HepG2 (cell line): ENCODE results near the gene AKAP8. TPM values are rescaled to one million over a fixed set of nuclear protein-coding genes. Genes with fewer than 3 reads are reported as not detected.

Source experiments
- ATF1 ChIP-seq: IDR thresholded peaks from 2 replicates; pipeline ENCODE4 v1.6.1; 2016; ENCODE audit warnings: mild to moderate bottlenecking, control low read depth
- BRD4 ChIP-seq: sonication (generic); formaldehyde crosslinking; IDR thresholded peaks from 2 replicates; pipeline ENCODE4 v1.4.0; 2020; ENCODE audit warnings: missing genetic modification reagents
- CHD4 ChIP-seq: fragments of 200-600 bp; sonication (generic); IDR thresholded peaks from 2 replicates; pipeline ENCODE4 v1.7.0; 2017; ENCODE audit warnings: mild to moderate bottlenecking, low read length, borderline replicate concordance
- DNMT3B ChIP-seq: conservative IDR thresholded peaks from 2 replicates; pipeline ENCODE4 v1.6.1; 2016; ENCODE audit warnings: missing biosample characterization, control low read depth
- KLF12 ChIP-seq: sonication (generic); formaldehyde crosslinking; IDR thresholded peaks from 2 replicates; pipeline ENCODE4 v1.4.0; 2020; ENCODE audit warnings: missing genetic modification reagents, borderline replicate concordance
- MTA1 ChIP-seq: sonication (generic); formaldehyde crosslinking; IDR thresholded peaks from 2 replicates; pipeline ENCODE4 v1.4.0; 2020; ENCODE audit warnings: missing genetic modification reagents, mild to moderate bottlenecking, borderline replicate concordance
- NFKB2 ChIP-seq: sonication (generic); formaldehyde crosslinking; IDR thresholded peaks from 2 replicates; pipeline ENCODE4 v1.4.0; 2020; ENCODE audit warnings: missing genetic modification reagents, borderline replicate concordance
- PAX8 ChIP-seq: sonication (generic); formaldehyde crosslinking; IDR thresholded peaks from 2 replicates; pipeline ENCODE4 v1.8.0; 2022; ENCODE audit warnings: mild to moderate bottlenecking, missing genetic modification reagents, borderline replicate concordance
- POLR2AphosphoS2 ChIP-seq: IDR thresholded peaks from 2 replicates; pipeline ENCODE4 v1.6.1; 2011; ENCODE audit warnings: low read depth, low read length, improper control_type of control experiment
- SP140L ChIP-seq: sonication (generic); formaldehyde crosslinking; IDR thresholded peaks from 2 replicates; pipeline ENCODE4 v1.4.0; 2020; ENCODE audit warnings: missing genetic modification reagents, borderline replicate concordance
- ZNF234 ChIP-seq: sonication (generic); formaldehyde crosslinking; conservative IDR thresholded peaks from 2 replicates; pipeline ENCODE4 v1.5.1; 2020; ENCODE audit warnings: mild to moderate bottlenecking, missing genetic modification reagents
- ZNF431 ChIP-seq: sonication (generic); formaldehyde crosslinking; IDR thresholded peaks from 2 replicates; pipeline ENCODE4 v1.9.0; 2022; ENCODE audit warnings: missing genetic modification reagents, low read depth, mild to moderate bottlenecking, borderline replicate concordance
- ZNF44 ChIP-seq: sonication (generic); formaldehyde crosslinking; IDR thresholded peaks from 2 replicates; pipeline ENCODE4 v1.5.1; 2020; ENCODE audit warnings: mild to moderate bottlenecking, missing genetic modification reagents
- ZNF484 ChIP-seq: sonication (generic); formaldehyde crosslinking; IDR thresholded peaks from 2 replicates; pipeline ENCODE4 v1.5.1; 2020; ENCODE audit warnings: mild to moderate bottlenecking, low read depth, missing genetic modification reagents, borderline replicate concordance
- ZNF570 ChIP-seq: sonication (generic); formaldehyde crosslinking; IDR thresholded peaks from 2 replicates; pipeline ENCODE4 v1.4.0; 2020; ENCODE audit warnings: mild to moderate bottlenecking, missing genetic modification reagents, borderline replicate concordance
- ZZZ3 ChIP-seq: sonication (generic); formaldehyde crosslinking; IDR thresholded peaks from 2 replicates; pipeline ENCODE4 v1.4.0; 2020; ENCODE audit warnings: missing genetic modification reagents, mild to moderate bottlenecking, borderline replicate concordance
- polyA plus RNA-seq, 8 experiments: library from polyadenylated mRNA; depleted of rRNA in 3 of 8; stranded (reverse) in 7 of 8; unstranded in 1 of 8; fragments of >200 nt; fragmentation: Illumina TruSeq in 4 of 8; extraction: Trizol in 4 of 8; gene quantifications; 2 replicates each; pipeline versions ENCODE4 v1.2.1 to v1.2.3, GENCODE V29; 2011 to 2016; ENCODE audit warnings: low read depth in 4 of 8, missing spikeins in 1 of 8, mixed read lengths in 1 of 8; ENCODE audit not compliant: insufficient read depth in 1 of 8
- total RNA-seq, 5 experiments: library from RNA; depleted of rRNA; stranded (reverse); fragments of >200 nt; fragmentation: Illumina TruSeq; extraction: Trizol; gene quantifications; 2 replicates each; pipeline ENCODE4 v1.2.3, GENCODE V29; 2016; ENCODE audit warnings: low read depth in 1 of 5
- TF ChIP-seq, protein P1 (sequence below): sonication (generic); formaldehyde crosslinking; IDR thresholded peaks from 2 replicates; pipeline ENCODE4 v1.5.0; 2020; ENCODE audit warnings: mild to moderate bottlenecking, low read depth, missing genetic modification reagents, borderline replicate concordance
- TF ChIP-seq, protein P2 (sequence below): IDR thresholded peaks from 2 replicates; pipeline ENCODE4 v1.6.1; 2016; ENCODE audit warnings: low read depth, borderline replicate concordance
- TF ChIP-seq, protein P3 (sequence below): sonication (generic); formaldehyde crosslinking; IDR thresholded peaks from 2 replicates; pipeline ENCODE4 v1.4.0; 2020; ENCODE audit warnings: missing genetic modification reagents, borderline replicate concordance
- TF ChIP-seq, protein P4 (sequence below): sonication (generic); formaldehyde crosslinking; IDR thresholded peaks from 2 replicates; pipeline ENCODE4 v1.9.0; 2022; ENCODE audit warnings: missing genetic modification reagents, mild to moderate bottlenecking, borderline replicate concordance
- TF ChIP-seq, protein P5 (sequence below), 2 experiments: sonication (generic) in 1 of 2; formaldehyde crosslinking in 1 of 2; IDR thresholded peaks; 2 replicates each; pipeline versions ENCODE4 v1.4.0 to v1.6.1; 2016 to 2020; ENCODE audit warnings: borderline replicate concordance in 1 of 2, low read depth in 1 of 2, mild to moderate bottlenecking in 1 of 2, missing genetic modification reagents in 1 of 2

Gene AKAP8
- total and polyA plus RNA-seq, 2 of the 13 experiments (the other 11 are each of a cell fraction or from before 2014, with no cell fraction given) = 15.9 to 22.1 TPM

DNA sequence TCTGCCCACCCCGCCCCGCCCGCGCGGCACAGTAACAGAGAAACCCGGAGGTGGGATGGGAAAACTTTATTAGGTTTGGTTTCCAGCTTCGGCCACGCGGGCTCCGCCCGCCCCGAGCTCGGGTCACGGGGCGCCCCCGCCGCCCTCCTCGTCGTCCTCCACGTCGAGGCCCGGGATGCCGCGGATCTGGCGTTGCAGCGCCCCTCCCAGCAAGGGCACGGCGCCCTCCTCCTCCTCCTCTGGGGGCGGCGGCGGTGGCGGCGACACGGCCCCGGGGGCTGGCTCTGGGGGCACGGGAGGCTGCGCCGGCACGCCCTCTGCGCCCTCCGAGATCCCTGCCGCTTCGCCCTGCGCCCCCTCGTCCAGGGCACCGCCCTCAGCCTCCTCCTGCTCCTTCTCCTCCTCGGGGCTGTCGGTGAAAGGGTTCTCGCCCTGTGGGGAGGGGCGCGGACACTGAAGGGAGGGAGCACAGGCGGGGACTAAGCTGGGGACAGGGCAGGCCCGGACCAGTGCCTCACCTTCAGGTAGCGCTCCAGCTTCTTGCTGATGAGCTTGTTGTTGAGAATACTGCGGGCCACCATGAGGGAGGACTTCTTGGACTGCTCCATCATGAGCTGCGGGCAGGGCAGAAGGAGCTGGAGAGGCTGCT is 536 bp upstream of the AKAP8 start (continued):
- TF ChIP-seq CHD4 (no peak), MTA1 (peak; percentile 37; the same call in 1 of the 2 replicates), PAX8 (CRISPR knock-in tag) (no peak), ZNF44 (CRISPR knock-in tag) (no peak), ZZZ3 (no peak), ZNF484 (CRISPR knock-in tag) (no peak), ZNF431 (CRISPR knock-in tag) (0 out of 2 replicates have a peak, but pooled peaks have one; percentile 25), ZNF234 (peak; percentile 62; the same call in 1 of the 2 replicates), POLR2AphosphoS2 (no peak), BRD4 (CRISPR knock-in tag) (peak; percentile 40; the same call in 1 of the 2 replicates), ZNF570 (CRISPR knock-in tag) (no peak), DNMT3B (CRISPR knock-in tag) (no peak), SP140L (CRISPR knock-in tag) (no peak), ATF1 (CRISPR knock-in tag) (no peak), KLF12 (CRISPR knock-in tag) (peak; percentile 63), NFKB2 (no peak; the same call in 1 of the 2 replicates)
- TF ChIP-seq, protein P1, sequence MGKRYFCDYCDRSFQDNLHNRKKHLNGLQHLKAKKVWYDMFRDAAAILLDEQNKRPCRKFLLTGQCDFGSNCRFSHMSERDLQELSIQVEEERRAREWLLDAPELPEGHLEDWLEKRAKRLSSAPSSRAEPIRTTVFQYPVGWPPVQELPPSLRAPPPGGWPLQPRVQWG = no peak
- TF ChIP-seq, protein P2, sequence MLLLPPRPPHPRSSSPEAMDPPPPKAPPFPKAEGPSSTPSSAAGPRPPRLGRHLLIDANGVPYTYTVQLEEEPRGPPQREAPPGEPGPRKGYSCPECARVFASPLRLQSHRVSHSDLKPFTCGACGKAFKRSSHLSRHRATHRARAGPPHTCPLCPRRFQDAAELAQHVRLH (CRISPR knock-in tag) = peak; percentile 67; the same call in 1 of the 2 replicates
- TF ChIP-seq, protein P3, sequence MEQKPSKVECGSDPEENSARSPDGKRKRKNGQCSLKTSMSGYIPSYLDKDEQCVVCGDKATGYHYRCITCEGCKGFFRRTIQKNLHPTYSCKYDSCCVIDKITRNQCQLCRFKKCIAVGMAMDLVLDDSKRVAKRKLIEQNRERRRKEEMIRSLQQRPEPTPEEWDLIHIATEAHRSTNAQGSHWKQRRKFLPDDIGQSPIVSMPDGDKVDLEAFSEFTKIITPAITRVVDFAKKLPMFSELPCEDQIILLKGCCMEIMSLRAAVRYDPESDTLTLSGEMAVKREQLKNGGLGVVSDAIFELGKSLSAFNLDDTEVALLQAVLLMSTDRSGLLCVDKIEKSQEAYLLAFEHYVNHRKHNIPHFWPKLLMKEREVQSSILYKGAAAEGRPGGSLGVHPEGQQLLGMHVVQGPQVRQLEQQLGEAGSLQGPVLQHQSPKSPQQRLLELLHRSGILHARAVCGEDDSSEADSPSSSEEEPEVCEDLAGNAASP = no peak
- TF ChIP-seq, protein P4, sequence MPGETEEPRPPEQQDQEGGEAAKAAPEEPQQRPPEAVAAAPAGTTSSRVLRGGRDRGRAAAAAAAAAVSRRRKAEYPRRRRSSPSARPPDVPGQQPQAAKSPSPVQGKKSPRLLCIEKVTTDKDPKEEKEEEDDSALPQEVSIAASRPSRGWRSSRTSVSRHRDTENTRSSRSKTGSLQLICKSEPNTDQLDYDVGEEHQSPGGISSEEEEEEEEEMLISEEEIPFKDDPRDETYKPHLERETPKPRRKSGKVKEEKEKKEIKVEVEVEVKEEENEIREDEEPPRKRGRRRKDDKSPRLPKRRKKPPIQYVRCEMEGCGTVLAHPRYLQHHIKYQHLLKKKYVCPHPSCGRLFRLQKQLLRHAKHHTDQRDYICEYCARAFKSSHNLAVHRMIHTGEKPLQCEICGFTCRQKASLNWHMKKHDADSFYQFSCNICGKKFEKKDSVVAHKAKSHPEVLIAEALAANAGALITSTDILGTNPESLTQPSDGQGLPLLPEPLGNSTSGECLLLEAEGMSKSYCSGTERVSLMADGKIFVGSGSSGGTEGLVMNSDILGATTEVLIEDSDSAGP = peak; percentile 80; the same call in 1 of the 2 replicates
- TF ChIP-seq, protein P5, sequence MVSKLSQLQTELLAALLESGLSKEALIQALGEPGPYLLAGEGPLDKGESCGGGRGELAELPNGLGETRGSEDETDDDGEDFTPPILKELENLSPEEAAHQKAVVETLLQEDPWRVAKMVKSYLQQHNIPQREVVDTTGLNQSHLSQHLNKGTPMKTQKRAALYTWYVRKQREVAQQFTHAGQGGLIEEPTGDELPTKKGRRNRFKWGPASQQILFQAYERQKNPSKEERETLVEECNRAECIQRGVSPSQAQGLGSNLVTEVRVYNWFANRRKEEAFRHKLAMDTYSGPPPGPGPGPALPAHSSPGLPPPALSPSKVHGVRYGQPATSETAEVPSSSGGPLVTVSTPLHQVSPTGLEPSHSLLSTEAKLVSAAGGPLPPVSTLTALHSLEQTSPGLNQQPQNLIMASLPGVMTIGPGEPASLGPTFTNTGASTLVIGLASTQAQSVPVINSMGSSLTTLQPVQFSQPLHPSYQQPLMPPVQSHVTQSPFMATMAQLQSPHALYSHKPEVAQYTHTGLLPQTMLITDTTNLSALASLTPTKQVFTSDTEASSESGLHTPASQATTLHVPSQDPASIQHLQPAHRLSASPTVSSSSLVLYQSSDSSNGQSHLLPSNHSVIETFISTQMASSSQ (IDR thresholded peaks at IDR 0.05; ENCODE audit: low read depth) = no peak
- TF ChIP-seq, protein P5 (CRISPR knock-in tag; IDR thresholded peaks at IDR 0.05; ENCODE audit: borderline replicate concordance) = peak; percentile 25; the same call in 1 of the 2 replicates
